IMR-90 (cell line): Measurements from ENCODE around the gene BMP10. TPM values are rescaled to one million over a fixed set of nuclear protein-coding genes. Genes with fewer than 3 reads are reported as not detected.

Source experiments
- ATAC-seq: fragments of 200-7000 bp; cut with Tn5 transposase; 2 replicates; pipeline ENCODE4 v1.9.1; 2020; ENCODE audit warnings: low read depth, mild to moderate bottlenecking, moderate library complexity
- BruUV-seq: library from RNA; stranded (reverse); fragments of 400-500 nt; replicated peaks from 2 replicates; lab custom pipeline; 2021; lab: Mats Ljungman, UMichigan
- CTCF ChIA-PET: fragments of 300-600 bp; formaldehyde crosslinking; extraction: SDS; loops from one replicate; lab custom pipeline; 2021; ENCODE audit warnings: antibody characterized with exemption; lab: Yijun Ruan, JAX
- POLR2A ChIA-PET: fragments of 300-600 bp; sonication (Branson Sonifier 250); formaldehyde crosslinking; loops from one replicate; lab custom pipeline; 2022; ENCODE audit warnings: antibody characterized with exemption; ENCODE audit not compliant: unreplicated experiment; lab: Charles Lee
- DNase-seq: peaks from one replicate; pipeline ENCODE4 v3.0.0; 2013
- H2AFZ ChIP-seq: replicated peaks from 2 replicates; pipeline ENCODE3; 2013; ENCODE audit warnings: low read length, mild to moderate bottlenecking; ENCODE audit not compliant: poor library complexity
- H2AK5ac ChIP-seq: 2 replicates; pipeline ENCODE4 v1.6.1; 2013; ENCODE audit warnings: low read depth, low read length, inconsistent platforms
- H2AK9ac ChIP-seq: replicated peaks from 2 replicates; pipeline ENCODE3; 2013; ENCODE audit warnings: mild to moderate bottlenecking, low read depth, low read length, moderate library complexity; ENCODE audit not compliant: poor library complexity
- H2BK120ac ChIP-seq: 2 replicates; pipeline ENCODE4 v1.6.1; 2013; ENCODE audit warnings: low read depth, low read length, inconsistent platforms
- H2BK15ac ChIP-seq: 3 replicates; pipeline ENCODE4 v1.6.1; 2013; ENCODE audit warnings: low read depth, low read length, inconsistent platforms
- H2BK20ac ChIP-seq: 2 replicates; pipeline ENCODE4 v1.6.1; 2013; ENCODE audit warnings: low read depth, mild to moderate bottlenecking, inconsistent platforms, low read length, moderate library complexity
- H2BK5ac ChIP-seq: 2 replicates; pipeline ENCODE4 v1.6.1; 2013; ENCODE audit warnings: mild to moderate bottlenecking, low read depth, low read length, inconsistent platforms; ENCODE audit not compliant: poor library complexity, severe bottlenecking
- H3K14ac ChIP-seq: replicated peaks from 2 replicates; pipeline ENCODE4 v1.6.1; 2013; ENCODE audit warnings: low read depth, low read length, inconsistent platforms
- H3K18ac ChIP-seq: 2 replicates; pipeline ENCODE4 v1.6.1; 2013; ENCODE audit warnings: low read depth, low read length, control low read depth
- H3K23ac ChIP-seq: 2 replicates; pipeline ENCODE4 v1.6.1; 2013; ENCODE audit warnings: low read depth, low read length, inconsistent platforms
- H3K27ac ChIP-seq: 2 replicates; pipeline ENCODE4 v1.5.1; 2013; ENCODE audit warnings: mild to moderate bottlenecking, control low read depth, low read length; ENCODE audit not compliant: insufficient read depth
- H3K27me3 ChIP-seq: 2 replicates; pipeline ENCODE4 v1.6.1; 2013; ENCODE audit warnings: low read length; ENCODE audit not compliant: control insufficient read depth, insufficient read depth
- H3K36me3 ChIP-seq: 2 replicates; pipeline ENCODE4 v1.6.1; 2013; ENCODE audit warnings: low read length, mixed read lengths; ENCODE audit not compliant: control insufficient read depth, insufficient read depth
- H3K4ac ChIP-seq: 2 replicates; pipeline ENCODE4 v1.6.1; 2013; ENCODE audit warnings: low read depth, low read length, inconsistent platforms
- H3K4me1 ChIP-seq: 2 replicates; pipeline ENCODE4 v1.6.1; 2013; ENCODE audit warnings: low read length, mixed read lengths; ENCODE audit not compliant: control insufficient read depth, insufficient read depth
- H3K4me2 ChIP-seq: 2 replicates; pipeline ENCODE4 v1.6.1; 2013; ENCODE audit warnings: low read depth, mild to moderate bottlenecking, control low read depth, low read length, moderate library complexity
- H3K4me3 ChIP-seq: 2 replicates; pipeline ENCODE4 v1.5.1; 2013; ENCODE audit warnings: low read depth, mild to moderate bottlenecking, control low read depth, low read length, moderate library complexity; ENCODE audit not compliant: insufficient read depth
- H3K56ac ChIP-seq: 2 replicates; pipeline ENCODE4 v1.6.1; 2013; ENCODE audit warnings: low read length, inconsistent platforms; ENCODE audit not compliant: insufficient read depth; ENCODE audit errors: extremely low read depth
- H3K79me1 ChIP-seq, 2 experiments: 2 replicates each; pipeline ENCODE4 v1.6.1; 2013; ENCODE audit warnings: low read length in 2 of 2, inconsistent platforms in 1 of 2, low read depth in 1 of 2
- H3K9ac ChIP-seq: 2 replicates; pipeline ENCODE4 v1.6.1; 2013; ENCODE audit warnings: low read depth, low read length, control low read depth
- H3K9me1 ChIP-seq: 2 replicates; pipeline ENCODE4 v1.6.1; 2013; ENCODE audit warnings: low read length, inconsistent platforms; ENCODE audit not compliant: insufficient read depth
- H3K9me3 ChIP-seq: 2 replicates; pipeline ENCODE4 v1.6.1; 2013; ENCODE audit warnings: low read length; ENCODE audit not compliant: control insufficient read depth, insufficient read depth
- H4K20me1 ChIP-seq: 2 replicates; pipeline ENCODE4 v1.6.1; 2013; ENCODE audit warnings: low read length, inconsistent platforms; ENCODE audit not compliant: insufficient read depth
- H4K5ac ChIP-seq: 2 replicates; pipeline ENCODE4 v1.6.1; 2013; ENCODE audit warnings: mild to moderate bottlenecking, low read depth, low read length, control low read depth
- H4K8ac ChIP-seq, 2 experiments: 2 replicates each; pipeline ENCODE4 v1.6.1; 2013; ENCODE audit warnings: low read depth in 2 of 2, low read length in 2 of 2, control low read depth in 1 of 2, inconsistent platforms in 1 of 2
- H4K91ac ChIP-seq: 2 replicates; pipeline ENCODE4 v1.6.1; 2013; ENCODE audit warnings: low read depth, low read length, inconsistent platforms; ENCODE audit not compliant: insufficient read depth
- CTCF ChIP-seq: conservative IDR thresholded peaks from 2 replicates; pipeline ENCODE4 v1.5.1; 2012; ENCODE audit warnings: mild to moderate bottlenecking, low read depth, low read length, improper control_type of control experiment
- ELK1 ChIP-seq: fragments of 150-350 bp; IDR thresholded peaks from 2 replicates; pipeline ENCODE4 v1.6.1; 2016; ENCODE audit warnings: low read depth, mild to moderate bottlenecking, low read length, moderate library complexity, borderline replicate concordance
- MAFK ChIP-seq: IDR thresholded peaks from 2 replicates; pipeline ENCODE4 v1.6.1; 2012; ENCODE audit warnings: low read depth, low read length, improper control_type of control experiment
- MAZ ChIP-seq: IDR thresholded peaks from 2 replicates; pipeline ENCODE4 v1.6.1; 2012; ENCODE audit warnings: low read depth, mild to moderate bottlenecking, low read length, improper control_type of control experiment, moderate library complexity, borderline replicate concordance
- MXI1 ChIP-seq: IDR thresholded peaks from 2 replicates; pipeline ENCODE4 v1.6.1; 2012; ENCODE audit warnings: low read depth, mild to moderate bottlenecking, low read length, moderate library complexity, borderline replicate concordance
- POLR2A ChIP-seq: IDR thresholded peaks from 2 replicates; pipeline ENCODE4 v1.6.1; 2012; ENCODE audit warnings: mild to moderate bottlenecking, low read depth, low read length
- RCOR1 ChIP-seq: IDR thresholded peaks from 2 replicates; pipeline ENCODE4 v1.6.1; 2012; ENCODE audit warnings: mild to moderate bottlenecking, low read length, improper control_type of control experiment; ENCODE audit not compliant: insufficient replicate concordance
- WGBS, 2 experiments: methylation state at CpG; one replicate each; pipeline versions ENCODE4 v1.1.5 to v1.1.7; 2013; ENCODE audit warnings: missing lambda C conversion rate in 2 of 2; ENCODE audit not compliant: insufficient read length in 1 of 2; ENCODE audit errors: extremely low coverage in 2 of 2; 5-methylcytosine and 5-hydroxymethylcytosine counted together
- dilution Hi-C: fragments of 300-500 bp; cut with HindIII; formaldehyde crosslinking; loops from one replicate; pipeline ENCODE4 v1.14.3; 2018; ENCODE audit warnings: low sequenced_read_pairs; ENCODE audit not compliant: unreplicated experiment
- in situ Hi-C: fragments of 300-500 bp; cut with MboI; formaldehyde crosslinking; loops from 3 replicates; pipeline ENCODE4 v1.14.3; 2019; ENCODE audit warnings: low sequenced_read_pairs, inconsistent platforms, mixed read lengths
- intact Hi-C: fragments of 100-400 bp; cut with micrococcal nuclease; formaldehyde crosslinking; loops from 2 replicates; pipeline ENCODE4 v1.10.0; 2022
- polyA plus RNA-seq, 3 experiments: library from polyadenylated mRNA; depleted of rRNA; stranded (reverse); fragments of >200 nt; gene quantifications; 2 replicates each; pipeline ENCODE4 v1.2.3, GENCODE V29; 2012; ENCODE audit warnings: low replicate concordance in 1 of 3
- total RNA-seq: library from RNA; depleted of rRNA; stranded (reverse); fragments of >200 nt; gene quantifications from 2 replicates; pipeline ENCODE4 v1.2.3, GENCODE V29; 2012

BMP10 gene
- total and polyA plus RNA-seq, 2 of the 4 experiments (the other 2 are of a cell fraction), result not detected

DNA sequence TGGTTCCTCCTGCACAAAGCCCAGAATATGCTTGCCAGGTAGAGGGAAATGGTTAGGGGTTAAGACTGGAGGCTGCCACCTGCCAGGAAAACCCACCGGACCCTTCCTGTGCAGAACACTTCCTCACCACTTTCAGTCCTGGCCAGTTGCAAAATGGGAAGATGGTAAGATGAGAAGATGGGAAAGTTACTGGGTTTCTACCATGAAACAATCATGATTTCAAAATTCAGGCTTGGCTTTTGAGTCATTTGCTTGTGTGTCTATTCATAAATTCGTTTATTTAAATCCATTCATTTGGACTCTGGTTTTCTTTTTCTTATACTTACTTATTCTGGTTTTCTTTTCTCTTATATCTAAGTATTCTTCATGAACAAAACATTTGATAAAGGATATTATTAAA lies 7.2 kb downstream of the BMP10 start:
- Histone ChIP-seq H3K4ac (no peak overlapping the region), H3K18ac (no peak overlapping the region), H3K9ac (no peak overlapping the region), H2BK15ac (no peak overlapping the region), H3K9me1 (0 out of 2 replicates have a peak, but pooled peaks cover 2% of the 10 kb centered on the region), H3K14ac (no peak overlapping the region), H3K23ac (no peak overlapping the region), H2BK20ac (no peak overlapping the region), H3K4me3 (no peak overlapping the region), H3K4me2 (no peak overlapping the region), H2AK5ac (no peak overlapping the region), H2BK120ac (no peak overlapping the region), H2AK9ac (no peak overlapping the region), H2BK5ac (no peak overlapping the region), H2AFZ (no peak overlapping the region), H4K8ac (no peak overlapping the region), H3K4me1 (0 out of 2 replicates have a peak, but pooled peaks cover under 1% of the 10 kb centered on the region), H3K27me3 (no peaks in the 10 kb centered on the region), H3K79me1 (no peaks in the 10 kb centered on the region), H3K36me3 (no peaks in the 10 kb centered on the region), H4K91ac (no peak overlapping the region), H3K9me3 (no peaks in the 10 kb centered on the region), H3K27ac (no peak overlapping the region), H3K56ac (no peak overlapping the region), H4K5ac (no peak overlapping the region), H4K20me1 (no peaks in the 10 kb centered on the region)
- no peak for ATAC-seq
- POLR2A ChIA-PET, result no interaction called here
- in situ Hi-C loops, result no loop called here
- dilution Hi-C loops, result no loop called here
- no CpG with 5 or more reads among the region's 2 CpGs for WGBS, 2 experiments
- CTCF ChIA-PET, result no interaction called here
- no peak for DNase-seq
- BruUV-seq, result no TSS peak
- no peak for TF ChIP-seq MXI1
- no peak for TF ChIP-seq ELK1
- no peak for TF ChIP-seq RCOR1
- no peak for TF ChIP-seq POLR2A
- no peak for TF ChIP-seq MAFK
- no peak for TF ChIP-seq MAZ
- TF ChIP-seq CTCF, result no peak
- intact Hi-C loops, result no loop called here
